IMR-90 (cell line): ENCODE measurements around the gene OSGIN1. TPM values are rescaled to one million over a fixed set of nuclear protein-coding genes. Genes with fewer than 3 reads are reported as not detected.

Experiments used
- ATAC-seq: fragments of 200-7000 bp; cut with Tn5 transposase; 2 replicates; pipeline ENCODE4 v1.9.1; 2020; ENCODE audit warnings: low read depth, mild to moderate bottlenecking, moderate library complexity
- BruUV-seq: library from RNA; stranded (reverse); fragments of 400-500 nt; replicated peaks from 2 replicates; lab custom pipeline; 2021; lab: Mats Ljungman, UMichigan
- CTCF ChIA-PET: fragments of 300-600 bp; formaldehyde crosslinking; extraction: SDS; loops from one replicate; lab custom pipeline; 2021; ENCODE audit warnings: antibody characterized with exemption; lab: Yijun Ruan, JAX
- POLR2A ChIA-PET: fragments of 300-600 bp; sonication (Branson Sonifier 250); formaldehyde crosslinking; loops from one replicate; lab custom pipeline; 2022; ENCODE audit warnings: antibody characterized with exemption; ENCODE audit not compliant: unreplicated experiment; lab: Charles Lee
- DNase-seq: peaks from one replicate; pipeline ENCODE4 v3.0.0; 2013
- H2AFZ ChIP-seq: replicated peaks from 2 replicates; pipeline ENCODE3; 2013; ENCODE audit warnings: low read length, mild to moderate bottlenecking; ENCODE audit not compliant: poor library complexity
- H2AK5ac ChIP-seq: 2 replicates; pipeline ENCODE4 v1.6.1; 2013; ENCODE audit warnings: low read depth, low read length, inconsistent platforms
- H2AK9ac ChIP-seq: replicated peaks from 2 replicates; pipeline ENCODE3; 2013; ENCODE audit warnings: mild to moderate bottlenecking, low read depth, low read length, moderate library complexity; ENCODE audit not compliant: poor library complexity
- H2BK120ac ChIP-seq: 2 replicates; pipeline ENCODE4 v1.6.1; 2013; ENCODE audit warnings: low read depth, low read length, inconsistent platforms
- H2BK15ac ChIP-seq: 3 replicates; pipeline ENCODE4 v1.6.1; 2013; ENCODE audit warnings: low read depth, low read length, inconsistent platforms
- H2BK20ac ChIP-seq: 2 replicates; pipeline ENCODE4 v1.6.1; 2013; ENCODE audit warnings: low read depth, mild to moderate bottlenecking, inconsistent platforms, low read length, moderate library complexity
- H2BK5ac ChIP-seq: 2 replicates; pipeline ENCODE4 v1.6.1; 2013; ENCODE audit warnings: mild to moderate bottlenecking, low read depth, low read length, inconsistent platforms; ENCODE audit not compliant: poor library complexity, severe bottlenecking
- H3K14ac ChIP-seq: replicated peaks from 2 replicates; pipeline ENCODE4 v1.6.1; 2013; ENCODE audit warnings: low read depth, low read length, inconsistent platforms
- H3K18ac ChIP-seq: 2 replicates; pipeline ENCODE4 v1.6.1; 2013; ENCODE audit warnings: low read depth, low read length, control low read depth
- H3K23ac ChIP-seq: 2 replicates; pipeline ENCODE4 v1.6.1; 2013; ENCODE audit warnings: low read depth, low read length, inconsistent platforms
- H3K27ac ChIP-seq: 2 replicates; pipeline ENCODE4 v1.5.1; 2013; ENCODE audit warnings: mild to moderate bottlenecking, control low read depth, low read length; ENCODE audit not compliant: insufficient read depth
- H3K27me3 ChIP-seq: 2 replicates; pipeline ENCODE4 v1.6.1; 2013; ENCODE audit warnings: low read length; ENCODE audit not compliant: control insufficient read depth, insufficient read depth
- H3K36me3 ChIP-seq: 2 replicates; pipeline ENCODE4 v1.6.1; 2013; ENCODE audit warnings: low read length, mixed read lengths; ENCODE audit not compliant: control insufficient read depth, insufficient read depth
- H3K4ac ChIP-seq: 2 replicates; pipeline ENCODE4 v1.6.1; 2013; ENCODE audit warnings: low read depth, low read length, inconsistent platforms
- H3K4me1 ChIP-seq: 2 replicates; pipeline ENCODE4 v1.6.1; 2013; ENCODE audit warnings: low read length, mixed read lengths; ENCODE audit not compliant: control insufficient read depth, insufficient read depth
- H3K4me2 ChIP-seq: 2 replicates; pipeline ENCODE4 v1.6.1; 2013; ENCODE audit warnings: low read depth, mild to moderate bottlenecking, control low read depth, low read length, moderate library complexity
- H3K4me3 ChIP-seq: 2 replicates; pipeline ENCODE4 v1.5.1; 2013; ENCODE audit warnings: low read depth, mild to moderate bottlenecking, control low read depth, low read length, moderate library complexity; ENCODE audit not compliant: insufficient read depth
- H3K56ac ChIP-seq: 2 replicates; pipeline ENCODE4 v1.6.1; 2013; ENCODE audit warnings: low read length, inconsistent platforms; ENCODE audit not compliant: insufficient read depth; ENCODE audit errors: extremely low read depth
- H3K79me1 ChIP-seq, 2 experiments: 2 replicates each; pipeline ENCODE4 v1.6.1; 2013; ENCODE audit warnings: low read length in 2 of 2, inconsistent platforms in 1 of 2, low read depth in 1 of 2
- H3K9ac ChIP-seq: 2 replicates; pipeline ENCODE4 v1.6.1; 2013; ENCODE audit warnings: low read depth, low read length, control low read depth
- H3K9me1 ChIP-seq: 2 replicates; pipeline ENCODE4 v1.6.1; 2013; ENCODE audit warnings: low read length, inconsistent platforms; ENCODE audit not compliant: insufficient read depth
- H3K9me3 ChIP-seq: 2 replicates; pipeline ENCODE4 v1.6.1; 2013; ENCODE audit warnings: low read length; ENCODE audit not compliant: control insufficient read depth, insufficient read depth
- H4K20me1 ChIP-seq: 2 replicates; pipeline ENCODE4 v1.6.1; 2013; ENCODE audit warnings: low read length, inconsistent platforms; ENCODE audit not compliant: insufficient read depth
- H4K5ac ChIP-seq: 2 replicates; pipeline ENCODE4 v1.6.1; 2013; ENCODE audit warnings: mild to moderate bottlenecking, low read depth, low read length, control low read depth
- H4K8ac ChIP-seq, 2 experiments: 2 replicates each; pipeline ENCODE4 v1.6.1; 2013; ENCODE audit warnings: low read depth in 2 of 2, low read length in 2 of 2, control low read depth in 1 of 2, inconsistent platforms in 1 of 2
- H4K91ac ChIP-seq: 2 replicates; pipeline ENCODE4 v1.6.1; 2013; ENCODE audit warnings: low read depth, low read length, inconsistent platforms; ENCODE audit not compliant: insufficient read depth
- CEBPB ChIP-seq: IDR thresholded peaks from 2 replicates; pipeline ENCODE4 v1.6.1; 2012; ENCODE audit warnings: low read depth, low read length, improper control_type of control experiment
- CHD1 ChIP-seq: IDR thresholded peaks from 2 replicates; pipeline ENCODE4 v1.6.1; 2012; ENCODE audit warnings: low read depth, low read length, improper control_type of control experiment
- ELK1 ChIP-seq: fragments of 150-350 bp; IDR thresholded peaks from 2 replicates; pipeline ENCODE4 v1.6.1; 2016; ENCODE audit warnings: low read depth, mild to moderate bottlenecking, low read length, moderate library complexity, borderline replicate concordance
- FOS ChIP-seq: fragments of 150-350 bp; IDR thresholded peaks from 2 replicates; pipeline ENCODE4 v1.6.1; 2016; ENCODE audit warnings: low read depth, low read length
- POLR2A ChIP-seq: IDR thresholded peaks from 2 replicates; pipeline ENCODE4 v1.6.1; 2012; ENCODE audit warnings: mild to moderate bottlenecking, low read depth, low read length
- SMC3 ChIP-seq: fragments of 150-350 bp; IDR thresholded peaks from 2 replicates; pipeline ENCODE4 v1.6.1; 2016; ENCODE audit warnings: low read depth, mild to moderate bottlenecking, antibody characterized with exemption, low read length, moderate library complexity
- WGBS, 2 experiments: methylation state at CpG; one replicate each; pipeline versions ENCODE4 v1.1.5 to v1.1.7; 2013; ENCODE audit warnings: missing lambda C conversion rate in 2 of 2; ENCODE audit not compliant: insufficient read length in 1 of 2; ENCODE audit errors: extremely low coverage in 2 of 2; 5-methylcytosine and 5-hydroxymethylcytosine counted together
- dilution Hi-C: fragments of 300-500 bp; cut with HindIII; formaldehyde crosslinking; loops from one replicate; pipeline ENCODE4 v1.14.3; 2018; ENCODE audit warnings: low sequenced_read_pairs; ENCODE audit not compliant: unreplicated experiment
- in situ Hi-C: fragments of 300-500 bp; cut with MboI; formaldehyde crosslinking; loops from 3 replicates; pipeline ENCODE4 v1.14.3; 2019; ENCODE audit warnings: low sequenced_read_pairs, inconsistent platforms, mixed read lengths
- intact Hi-C: fragments of 100-400 bp; cut with micrococcal nuclease; formaldehyde crosslinking; loops from 2 replicates; pipeline ENCODE4 v1.10.0; 2022
- polyA plus RNA-seq, 3 experiments: library from polyadenylated mRNA; depleted of rRNA; stranded (reverse); fragments of >200 nt; gene quantifications; 2 replicates each; pipeline ENCODE4 v1.2.3, GENCODE V29; 2012; ENCODE audit warnings: low replicate concordance in 1 of 3
- total RNA-seq: library from RNA; depleted of rRNA; stranded (reverse); fragments of >200 nt; gene quantifications from 2 replicates; pipeline ENCODE4 v1.2.3, GENCODE V29; 2012

OSGIN1 gene
- total and polyA plus RNA-seq, 2 of the 4 experiments (the other 2 are of a cell fraction): 0.90 to 6.4 TPM

GRCh38 chr16:84003038-84003437, 50.0 kb downstream of the OSGIN1 start:
- H2BK5ac ChIP-seq: no peak overlapping the region
- no peak overlapping the region for H2AK5ac ChIP-seq
- no peaks in the 10 kb centered on the region for H3K36me3 ChIP-seq
- H3K14ac ChIP-seq: no peak overlapping the region
- H4K20me1 ChIP-seq: no peaks in the 10 kb centered on the region; the same call in 1 of the 2 replicates
- DNase-seq: no peak
- H2BK15ac ChIP-seq: no peak overlapping the region
- no peak overlapping the region for H3K4me2 ChIP-seq
- no peak overlapping the region for H3K4ac ChIP-seq
- CTCF ChIA-PET: no interaction called here
- no peak overlapping the region for H2BK120ac ChIP-seq
- no peaks in the 10 kb centered on the region for H3K79me1 ChIP-seq
- peaks cover 53% of the 10 kb centered on the region for H3K27me3 ChIP-seq
- H3K23ac ChIP-seq: no peak overlapping the region
- no peak overlapping the region for H4K91ac ChIP-seq
- no peak overlapping the region for H3K9ac ChIP-seq
- TF ChIP-seq CEBPB (no peak), ELK1 (no peak), POLR2A (no peak), SMC3 (no peak), FOS (no peak), CHD1 (no peak)
- dilution Hi-C loops: no loop called here
- no peak overlapping the region for H3K18ac ChIP-seq
- in situ Hi-C loops: no loop called here
- POLR2A ChIA-PET: no interaction called here
- no peaks in the 10 kb centered on the region for H3K9me1 ChIP-seq
- no peak overlapping the region for H3K27ac ChIP-seq
- no peak overlapping the region for H3K56ac ChIP-seq
- H3K9me3 ChIP-seq: no peaks in the 10 kb centered on the region
- no peak overlapping the region for H2BK20ac ChIP-seq
- H2AFZ ChIP-seq: no peak overlapping the region
- H3K4me3 ChIP-seq: no peak overlapping the region
- H4K5ac ChIP-seq: no peak overlapping the region
- intact Hi-C loops: no loop called here
- H3K4me1 ChIP-seq: no peaks in the 10 kb centered on the region
- WGBS, 2 experiments: 65% methylated on average over 9 of the region's 12 CpGs; no CpG with 5 or more reads in 1 of the 2 experiments
- no peak overlapping the region for H4K8ac ChIP-seq
- H2AK9ac ChIP-seq: no peak overlapping the region
- BruUV-seq: no TSS peak
- no peak for ATAC-seq
